Measurements from ENCODE around the gene SHB.
"Not testable (repeated sequence)": the region's sequence is repeated elsewhere in the genome, so short reads cannot be mapped to it uniquely, and the experiment has no call there.

The SHB gene

GRCh38 chr9:38048316-38048969 lies 20.6 kb downstream of the SHB start:
- Histone ChIP-seq H2AFZ (ENCODE audit: low read length) (no peak overlapping the region), H3K79me2 (ENCODE audit: low read length) (no peaks in the 10 kb centered on the region), H3F3A (ENCODE audit: insufficient read depth, low read length) (no peaks in the 10 kb centered on the region), H3K4me3 (ENCODE audit: low read length) (no peak overlapping the region), H3K36me3 (replicated peaks; ENCODE audit: insufficient read depth, low read length) (no peaks in the 10 kb centered on the region), H3K4me1 (ENCODE audit: low read length) (no peaks in the 10 kb centered on the region), H3K9me2 (replicated peaks; ENCODE audit: insufficient read depth, low read length) (no peaks in the 10 kb centered on the region), H3K9me3 (replicated peaks; ENCODE audit: insufficient read depth, low read length) (no peaks in the 10 kb centered on the region), H3K4me2 (ENCODE audit: low read depth, low read length) (no peak overlapping the region), H3K27me3 (replicated peaks; ENCODE audit: insufficient read depth, low read length) (no peaks in the 10 kb centered on the region), H3K9ac (ENCODE audit: low read length) (no peak overlapping the region), H4K20me1 (ENCODE audit: insufficient read depth, low read length) (no peaks in the 10 kb centered on the region), H3K27ac (ENCODE audit: low read length) (no peak overlapping the region)
- TF ChIP-seq EZH2phosphoT487 (IDR thresholded peaks at IDR 0.05; ENCODE audit: low read length): no peak
- DNase-seq: no peak

- Histone ChIP-seq H3K27ac (ENCODE audit: low read length) (no peak overlapping the region), H3K79me2 (ENCODE audit: low read length) (no peaks in the 10 kb centered on the region), H3K9ac (ENCODE audit: low read length) (no peak overlapping the region), H3K4me1 (ENCODE audit: low read length) (no peaks in the 10 kb centered on the region), H3K36me3 (replicated peaks; ENCODE audit: insufficient read depth, low read length) (no peaks in the 10 kb centered on the region), H3K27me3 (replicated peaks; ENCODE audit: insufficient read depth, low read length) (no peaks in the 10 kb centered on the region), H3F3A (ENCODE audit: insufficient read depth, low read length) (no peaks in the 10 kb centered on the region), H3K4me3 (ENCODE audit: low read length) (no peak overlapping the region), H3K9me3 (replicated peaks; ENCODE audit: insufficient read depth, low read length) (no peaks in the 10 kb centered on the region), H2AFZ (ENCODE audit: low read length) (no peak overlapping the region), H3K4me2 (ENCODE audit: low read depth, low read length) (no peak overlapping the region), H4K20me1 (ENCODE audit: insufficient read depth, low read length) (no peaks in the 10 kb centered on the region), H3K9me2 (replicated peaks; ENCODE audit: insufficient read depth, low read length) (no peaks in the 10 kb centered on the region)
- no peak for DNase-seq
- TF ChIP-seq CTCF (IDR thresholded peaks at IDR 0.05; ENCODE audit: low read length) (no peak), EZH2phosphoT487 (IDR thresholded peaks at IDR 0.05; ENCODE audit: low read length) (no peak), EZH2 (optimal IDR thresholded peaks at IDR 0.05; ENCODE audit: low read depth, low read length) (no peak)
Observed at GRCh38 chr9:38047301-38048251, 21.5 kb downstream of the SHB start.

- Histone ChIP-seq H3K9me3 (replicated peaks; ENCODE audit: insufficient read depth, low read length) (no peaks in the 10 kb centered on the region), H3K4me2 (ENCODE audit: low read depth, low read length) (no peak overlapping the region), H2AFZ (ENCODE audit: low read length) (no peak overlapping the region), H3K27ac (ENCODE audit: low read length) (no peak overlapping the region), H4K20me1 (ENCODE audit: insufficient read depth, low read length) (no peaks in the 10 kb centered on the region), H3K27me3 (replicated peaks; ENCODE audit: insufficient read depth, low read length) (no peaks in the 10 kb centered on the region), H3K9me2 (replicated peaks; ENCODE audit: insufficient read depth, low read length) (no peaks in the 10 kb centered on the region), H3K79me2 (ENCODE audit: low read length) (no peaks in the 10 kb centered on the region), H3F3A (ENCODE audit: insufficient read depth, low read length) (no peaks in the 10 kb centered on the region), H3K9ac (ENCODE audit: low read length) (no peak overlapping the region), H3K4me3 (ENCODE audit: low read length) (no peak overlapping the region), H3K36me3 (replicated peaks; ENCODE audit: insufficient read depth, low read length) (no peaks in the 10 kb centered on the region), H3K4me1 (ENCODE audit: low read length) (no peaks in the 10 kb centered on the region)
- no peak for DNase-seq
- TF ChIP-seq CTCF (IDR thresholded peaks at IDR 0.05; ENCODE audit: low read length): no peak
- no peak for TF ChIP-seq EZH2phosphoT487 (IDR thresholded peaks at IDR 0.05; ENCODE audit: low read length)
- TF ChIP-seq EZH2 (optimal IDR thresholded peaks at IDR 0.05; ENCODE audit: low read depth, low read length): no peak
Observed at GRCh38 chr9:38046661-38047300, 22.2 kb downstream of the SHB start.

- not testable (repeated sequence) for H4K20me1 ChIP-seq (ENCODE audit: insufficient read depth, low read length); H3K27me3 ChIP-seq (replicated peaks; ENCODE audit: insufficient read depth, low read length); DNase-seq; H3K9me2 ChIP-seq (replicated peaks; ENCODE audit: insufficient read depth, low read length); H3K27ac ChIP-seq (ENCODE audit: low read length); H3F3A ChIP-seq (ENCODE audit: insufficient read depth, low read length); H3K4me2 ChIP-seq (ENCODE audit: low read depth, low read length); H3K36me3 ChIP-seq (replicated peaks; ENCODE audit: insufficient read depth, low read length); H3K79me2 ChIP-seq (ENCODE audit: low read length); H3K9ac ChIP-seq (ENCODE audit: low read length); H3K4me1 ChIP-seq (ENCODE audit: low read length); H3K4me3 ChIP-seq (ENCODE audit: low read length); H3K9me3 ChIP-seq (replicated peaks; ENCODE audit: insufficient read depth, low read length); H2AFZ ChIP-seq (ENCODE audit: low read length)
Observed at GRCh38 chr9:38045939-38046338, 23.1 kb downstream of the SHB start.
